GM19467 (cell line): ENCODE measurements around the gene WNT2B.

ENCODE experiments used
- ATAC-seq: cut with Tn5 transposase; IDR thresholded peaks from one replicate; pipeline ENCODE4 v1.9.1; 2021; ENCODE audit warnings: mild to moderate bottlenecking, moderate library complexity; ENCODE audit not compliant: unreplicated experiment

Gene WNT2B

GRCh38 chr1:112564081-112564480 lies 55.3 kb downstream of the WNT2B start:
- no peak for ATAC-seq

GRCh38 chr1:112565800-112566199 lies 57.0 kb downstream of the WNT2B start:
- ATAC-seq: no peak

- ATAC-seq: no peak
These were observed 66.5 kb downstream of the WNT2B start for GRCh38 chr1:112575154-112575804.

DNA sequence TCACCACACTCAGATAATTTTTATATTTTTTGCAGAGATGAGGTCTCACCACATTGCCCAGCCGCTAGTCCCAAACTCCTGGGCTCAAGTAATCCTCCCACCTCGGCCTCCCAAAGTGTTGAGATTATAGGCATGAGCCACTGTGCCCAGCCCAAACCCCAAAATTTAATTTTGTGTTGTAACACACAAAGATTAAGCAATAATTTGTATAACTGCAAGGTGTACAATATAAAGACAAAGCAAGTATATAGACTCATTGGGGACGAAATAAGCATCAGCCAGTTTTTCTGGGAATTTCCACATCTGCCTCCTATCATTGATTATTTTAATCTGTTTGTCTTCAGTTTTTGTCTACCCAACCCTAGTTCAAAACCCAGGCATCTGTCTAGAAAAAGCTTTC lies 67.5 kb downstream of the WNT2B start:
- ATAC-seq: no peak
